Measurements from ENCODE around the gene CTSC. TPM values are rescaled to one million over a fixed set of nuclear protein-coding genes. Genes with fewer than 3 reads are reported as not detected.

The CTSC gene
- polyA plus RNA-seq (2012; rRNA removed) = 101 and 104 TPM in 2 replicates
- 92.4 and 111 TPM in 2 replicates for polyA plus RNA-seq (2012; cell fraction: cytosol; rRNA removed)
- 25.4 and 47.1 TPM in 2 replicates for polyA plus RNA-seq (2012; cell fraction: nucleus; rRNA removed)

DNA sequence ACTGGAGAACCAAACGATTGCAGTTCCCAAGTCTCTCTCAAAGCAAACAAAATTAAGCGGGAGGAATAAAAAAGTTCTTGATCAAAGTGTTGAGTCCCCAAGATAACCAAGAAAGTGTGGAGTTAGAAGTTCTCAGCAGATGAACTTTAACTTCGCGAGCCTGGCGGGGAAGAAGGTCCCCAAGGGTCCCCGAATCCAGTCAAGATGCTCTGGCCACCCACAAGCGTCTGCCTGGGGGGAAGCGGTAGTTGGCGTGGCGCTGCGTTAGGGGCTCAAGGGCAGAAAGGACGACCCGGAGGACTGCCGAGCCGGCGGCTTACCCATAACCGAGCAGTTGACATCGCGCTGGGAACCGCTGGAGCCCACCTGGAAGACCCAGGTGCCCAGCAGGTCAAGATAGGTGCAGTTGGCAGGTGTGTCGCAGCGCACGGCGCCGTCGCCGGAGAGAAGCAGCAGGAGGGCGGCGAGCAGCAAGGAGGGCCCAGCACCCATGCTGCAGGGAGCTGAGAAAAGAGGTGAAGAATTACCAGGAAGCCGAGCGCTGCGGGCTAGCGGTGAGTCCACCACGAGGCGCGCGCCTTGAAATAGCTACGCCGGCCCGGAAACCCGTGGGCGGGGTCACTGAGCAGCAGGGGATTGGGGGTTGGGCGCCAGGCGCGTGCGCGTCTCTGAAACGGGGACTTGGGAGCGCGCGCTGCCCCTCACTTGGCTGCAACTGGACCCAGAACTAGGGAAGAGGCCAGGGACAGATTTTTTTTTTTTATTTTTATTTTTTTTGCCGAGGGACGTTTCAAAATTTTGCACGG, at the start of gene CTSC:
Gene CTSC, minus strand, starts transcription at position 556 of the 806 bp plus-strand sequence. Its CDS starts 64 bp downstream, at position 492.
- ChIA-PET POLR2A (interaction anchor here (0.5 kb wide), 1 partner anchor 8 kb away, joined by 3 read pairs; no protein-coding TSS in a partner anchor), CTCF (interaction anchor here (0.7 to 1.3 kb wide), 2 partner anchors 8 to 11 kb away, joined by 3 to 4 read pairs; no protein-coding TSS in a partner anchor)
- peak within 1 kb of the TSS; percentile 58 to 61 for H3K27ac ChIP-seq (ENCODE audit: low read depth in 2 of 2, low read length in 1 of 2)
- no peaks in the 10 kb centered on the region for H3K27me3 ChIP-seq (ENCODE audit: insufficient read depth)
- no peaks in the 10 kb centered on the region for H3K9me3 ChIP-seq
- peak within 1 kb of the TSS; percentile 83 for H3K9ac ChIP-seq
- peaks cover 12 to 28% of the 10 kb centered on the region in 2 experiments for H3K36me3 ChIP-seq (replicated peaks in 1 of 2; ENCODE audit: control insufficient read depth in 1 of 2, insufficient read depth in 2 of 2, low read length in 1 of 2)
- H4K20me1 ChIP-seq (ENCODE audit: insufficient read depth) = no peaks in the 10 kb centered on the region
- H2AFZ ChIP-seq (ENCODE audit: low read depth) = peak within 1 kb of the TSS; percentile 100
- H3K4me3 ChIP-seq (ENCODE audit: low read depth in 2 of 2, low read length in 1 of 2) = peak within 1 kb of the TSS; percentile 95 to 97
- peaks cover 5 to 21% of the 10 kb centered on the region in 2 experiments; a peak in 2 of 4 replicates for H3K4me1 ChIP-seq (ENCODE audit: control insufficient read depth in 1 of 2, insufficient read depth in 2 of 2, low read depth in 1 of 2, low read length in 1 of 2)
- H3K79me2 ChIP-seq (ENCODE audit: insufficient read depth) = peaks cover 31% of the 10 kb centered on the region
- peak within 1 kb of the TSS; percentile 99 for H3K4me2 ChIP-seq
- peak; percentile 88 for DNase-seq
- no peaks in the 10 kb centered on the region for H3F3A ChIP-seq (replicated peaks; ENCODE audit: insufficient read depth)
- H3K9me2 ChIP-seq = no peaks in the 10 kb centered on the region
- 4% methylated on average over 18 of the region's 54 CpGs for WGBS (ENCODE audit: low lambda C conversion rate)
- TF ChIP-seq MXI1 (IDR thresholded peaks at IDR 0.05; ENCODE audit: low read depth, low read length) = peak; percentile 88
- no peak for TF ChIP-seq FOXJ3 (CRISPR knock-in tag; IDR thresholded peaks at IDR 0.05)
- no peak for TF ChIP-seq IRF3 (IDR thresholded peaks at IDR 0.05; ENCODE audit: low read depth, low read length)
- TF ChIP-seq EZH2phosphoT487 (IDR thresholded peaks at IDR 0.05; ENCODE audit: borderline replicate concordance, low read depth) = no peak
- TF ChIP-seq FOSL2 (IDR thresholded peaks at IDR 0.05; ENCODE audit: borderline replicate concordance, low read depth) = 0 out of 2 replicates have a peak, but pooled peaks have one; percentile 20
- TF ChIP-seq, protein P1, sequence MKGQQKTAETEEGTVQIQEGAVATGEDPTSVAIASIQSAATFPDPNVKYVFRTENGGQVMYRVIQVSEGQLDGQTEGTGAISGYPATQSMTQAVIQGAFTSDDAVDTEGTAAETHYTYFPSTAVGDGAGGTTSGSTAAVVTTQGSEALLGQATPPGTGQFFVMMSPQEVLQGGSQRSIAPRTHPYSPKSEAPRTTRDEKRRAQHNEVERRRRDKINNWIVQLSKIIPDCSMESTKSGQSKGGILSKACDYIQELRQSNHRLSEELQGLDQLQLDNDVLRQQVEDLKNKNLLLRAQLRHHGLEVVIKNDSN (IDR thresholded peaks at IDR 0.05; ENCODE audit: borderline replicate concordance, low read depth) = 0 out of 2 replicates have a peak, but pooled peaks have one; percentile 6
- TF ChIP-seq FOXM1 (IDR thresholded peaks at IDR 0.05; ENCODE audit: low read depth) = no peak
- TF ChIP-seq RFX5 (IDR thresholded peaks at IDR 0.05; ENCODE audit: low read length) = no peak
- peak; percentile 61 for TF ChIP-seq NRF1 (IDR thresholded peaks at IDR 0.05; ENCODE audit: low read depth, low read length)
- TF ChIP-seq TCF12 (IDR thresholded peaks at IDR 0.05) = peak; percentile 30; the same call in 1 of the 2 replicates
- no peak for TF ChIP-seq RCOR1 (IDR thresholded peaks at IDR 0.05; ENCODE audit: low read length)
- TF ChIP-seq MEF2A (IDR thresholded peaks at IDR 0.05; ENCODE audit: borderline replicate concordance, low read depth) = peak; percentile 19; the same call in 1 of the 2 replicates
- TF ChIP-seq ZBTB33 (IDR thresholded peaks at IDR 0.05; ENCODE audit: borderline replicate concordance, low read depth) = no peak
- TF ChIP-seq CHD2 (IDR thresholded peaks at IDR 0.05; ENCODE audit: low read length, partially characterized antibody) = peak; percentile 84
- no peak for TF ChIP-seq YY1 (IDR thresholded peaks at IDR 0.05; ENCODE audit: low read depth)
- peak; percentile 60; the same call in 1 of the 2 replicates for TF ChIP-seq GABPA (IDR thresholded peaks at IDR 0.05; ENCODE audit: low read depth)
- no peak for TF ChIP-seq RXRA (IDR thresholded peaks at IDR 0.05; ENCODE audit: borderline replicate concordance, low read depth)
- TF ChIP-seq NFIC (IDR thresholded peaks at IDR 0.05; ENCODE audit: borderline replicate concordance) = peak; percentile 43; the same call in 1 of the 2 replicates
- TF ChIP-seq, protein P2, sequence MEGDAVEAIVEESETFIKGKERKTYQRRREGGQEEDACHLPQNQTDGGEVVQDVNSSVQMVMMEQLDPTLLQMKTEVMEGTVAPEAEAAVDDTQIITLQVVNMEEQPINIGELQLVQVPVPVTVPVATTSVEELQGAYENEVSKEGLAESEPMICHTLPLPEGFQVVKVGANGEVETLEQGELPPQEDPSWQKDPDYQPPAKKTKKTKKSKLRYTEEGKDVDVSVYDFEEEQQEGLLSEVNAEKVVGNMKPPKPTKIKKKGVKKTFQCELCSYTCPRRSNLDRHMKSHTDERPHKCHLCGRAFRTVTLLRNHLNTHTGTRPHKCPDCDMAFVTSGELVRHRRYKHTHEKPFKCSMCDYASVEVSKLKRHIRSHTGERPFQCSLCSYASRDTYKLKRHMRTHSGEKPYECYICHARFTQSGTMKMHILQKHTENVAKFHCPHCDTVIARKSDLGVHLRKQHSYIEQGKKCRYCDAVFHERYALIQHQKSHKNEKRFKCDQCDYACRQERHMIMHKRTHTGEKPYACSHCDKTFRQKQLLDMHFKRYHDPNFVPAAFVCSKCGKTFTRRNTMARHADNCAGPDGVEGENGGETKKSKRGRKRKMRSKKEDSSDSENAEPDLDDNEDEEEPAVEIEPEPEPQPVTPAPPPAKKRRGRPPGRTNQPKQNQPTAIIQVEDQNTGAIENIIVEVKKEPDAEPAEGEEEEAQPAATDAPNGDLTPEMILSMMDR (IDR thresholded peaks at IDR 0.05) = no peak
- peak in 1 of 2 experiments; percentile 23; a peak in 1 of 4 replicates for TF ChIP-seq EP300 (IDR thresholded peaks at IDR 0.05; ENCODE audit: borderline replicate concordance in 1 of 2, low read depth in 1 of 2, low read length in 1 of 2)
- TF ChIP-seq SMC3 (IDR thresholded peaks at IDR 0.05; ENCODE audit: low read depth, low read length) = 0 out of 2 replicates have a peak, but pooled peaks have one; percentile 15
- TF ChIP-seq POLR2AphosphoS5 (IDR thresholded peaks at IDR 0.05; ENCODE audit: low read depth, low read length) = peak; percentile 75
- peak; percentile 85 for TF ChIP-seq TAF1 (IDR thresholded peaks at IDR 0.05; ENCODE audit: borderline replicate concordance, low read depth, low read length)
- no peak for TF ChIP-seq GATA2 (CRISPR knock-in tag; IDR thresholded peaks at IDR 0.05)
- no peak for TF ChIP-seq USF2 (IDR thresholded peaks at IDR 0.05; ENCODE audit: borderline replicate concordance, low read depth, low read length)
